ENCODE data around the gene NABP1. TPM values are rescaled to one million over a fixed set of nuclear protein-coding genes. Genes with fewer than 3 reads are reported as not detected.

NABP1 gene
- total RNA-seq, 1 donor from 2014 or later = 18.5 TPM

- Mint-ChIP-seq H3K27me3 (ENCODE audit: low read depth) (no peaks in the 10 kb centered on the region), H3K36me3 (ENCODE audit: low read depth) (no peaks in the 10 kb centered on the region), H3K27ac (ENCODE audit: unreplicated experiment) (no peak overlapping the region), H3K4me1 (ENCODE audit: low read depth) (no peaks in the 10 kb centered on the region), H3K9me3 (ENCODE audit: low read depth) (peaks cover 3% of the 10 kb centered on the region), H3K4me3 (ENCODE audit: unreplicated experiment) (no peak overlapping the region)
- no peak for TF ChIP-seq CTCF (IDR thresholded peaks at IDR 0.05)
- DNase-seq (ENCODE audit: low spot score) = no peak
Measured at GRCh38 chr2:191660575-191660974, 17.4 kb upstream of the NABP1 start.

DNA sequence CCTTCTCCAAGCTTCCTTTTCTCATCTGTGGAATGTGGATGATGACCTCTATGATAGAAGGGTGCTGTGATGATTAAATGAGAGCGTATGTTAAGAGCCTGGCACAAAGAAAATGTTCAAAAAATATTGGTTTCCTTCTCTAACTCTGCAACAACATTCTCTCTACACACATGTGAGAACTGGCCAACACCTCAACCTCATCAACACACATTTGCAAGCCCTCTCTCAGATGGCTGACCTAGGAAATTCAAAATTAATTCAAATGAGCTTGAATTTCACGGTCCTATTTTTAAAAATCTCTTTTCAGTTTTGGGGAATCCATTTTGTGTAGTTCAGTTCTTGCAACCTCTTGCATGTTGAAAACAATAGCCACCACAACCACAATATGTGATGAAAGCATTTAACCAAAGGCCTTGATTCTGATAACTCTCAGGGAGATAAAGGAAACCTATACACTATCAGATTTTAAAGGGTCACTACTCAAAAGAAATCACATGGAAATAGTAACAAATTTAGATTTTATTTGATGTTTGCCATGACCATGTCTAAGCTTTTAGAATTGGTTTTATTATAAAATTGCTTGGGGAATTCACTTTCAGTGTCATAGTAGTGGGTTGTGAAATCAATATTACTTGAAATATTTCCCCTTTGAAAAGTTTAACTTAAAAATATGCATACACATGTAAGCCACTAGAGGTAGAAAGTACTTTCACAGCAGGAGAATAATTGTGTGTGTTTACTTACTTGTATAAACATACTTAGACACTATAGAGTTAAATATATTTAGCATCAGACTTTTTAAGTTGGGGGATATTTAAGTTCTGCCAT lies 16.6 kb upstream of the NABP1 start:
- H3K9me3 Mint-ChIP-seq (ENCODE audit: low read depth) = peaks cover 3% of the 10 kb centered on the region
- no peaks in the 10 kb centered on the region for H3K27me3 Mint-ChIP-seq (ENCODE audit: low read depth)
- H3K4me1 Mint-ChIP-seq (ENCODE audit: low read depth) = peaks cover 5% of the 10 kb centered on the region
- DNase-seq (ENCODE audit: low spot score) = no peak
- H3K4me3 Mint-ChIP-seq (ENCODE audit: unreplicated experiment) = no peak overlapping the region
- H3K36me3 Mint-ChIP-seq (ENCODE audit: low read depth) = no peaks in the 10 kb centered on the region
- H3K27ac Mint-ChIP-seq (ENCODE audit: unreplicated experiment) = no peak overlapping the region
- no peak for TF ChIP-seq CTCF (IDR thresholded peaks at IDR 0.05)

DNA sequence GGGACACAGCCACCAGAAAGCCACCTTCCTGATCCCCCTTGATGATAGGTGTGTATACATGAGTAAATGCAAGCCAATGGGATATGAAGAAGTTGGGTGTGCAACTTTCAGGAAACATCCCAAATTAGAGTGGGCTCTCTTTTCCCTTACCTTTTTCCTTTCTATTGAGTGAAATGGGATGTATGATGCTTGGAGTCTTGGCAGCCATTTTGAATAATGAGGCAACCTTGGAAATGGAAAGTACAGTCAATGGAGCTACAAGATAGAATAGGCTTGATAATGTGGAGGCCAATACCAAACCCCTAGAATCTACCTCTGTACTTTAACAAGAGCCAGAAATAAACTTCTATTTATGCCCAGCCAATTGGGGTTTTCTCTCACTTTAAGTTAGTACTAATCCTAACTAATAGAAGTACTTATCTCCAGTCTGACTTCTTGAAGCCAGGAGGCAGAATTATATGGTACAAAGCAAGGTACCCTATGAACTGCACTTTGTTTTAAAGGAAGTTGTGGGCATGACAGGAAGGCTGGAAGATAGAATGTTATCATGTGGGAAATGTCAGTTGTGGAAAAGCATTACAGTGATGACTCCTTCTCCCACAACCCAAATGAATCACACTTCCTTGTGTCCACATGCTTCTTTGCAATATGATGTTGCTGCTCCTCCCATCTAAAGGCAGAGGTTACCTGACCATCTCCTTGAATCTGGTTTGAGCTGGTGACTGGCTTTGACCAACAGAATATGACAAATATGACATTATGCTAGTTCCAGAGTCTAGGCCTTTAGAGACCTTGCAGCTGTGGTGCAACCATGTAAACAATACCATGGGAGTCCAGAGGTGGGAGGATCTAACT lies 12.9 kb upstream of the NABP1 start:
- no peaks in the 10 kb centered on the region for H3K27me3 Mint-ChIP-seq (ENCODE audit: low read depth)
- no peak overlapping the region for H3K4me3 Mint-ChIP-seq (ENCODE audit: unreplicated experiment)
- no peak for DNase-seq (ENCODE audit: low spot score)

DNA sequence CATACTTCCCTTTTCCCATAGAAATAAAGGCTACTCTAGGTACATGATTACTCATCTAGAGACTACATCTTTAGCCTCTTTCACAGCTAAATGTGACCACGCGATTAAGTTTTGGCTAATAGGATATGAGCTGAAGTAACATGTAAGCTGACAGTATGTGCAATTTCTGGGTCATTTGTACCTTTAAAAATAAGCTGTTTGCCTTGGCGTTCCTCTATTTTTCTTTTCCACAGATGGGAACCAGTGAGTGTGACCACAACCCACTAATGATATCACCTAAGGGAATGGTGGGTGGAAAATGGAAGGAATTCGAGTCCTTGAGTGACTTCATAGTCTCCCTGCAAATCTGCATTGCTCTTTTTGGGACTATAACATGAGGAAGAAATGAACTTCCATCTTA lies 11.7 kb upstream of the NABP1 start:
- H3K27ac Mint-ChIP-seq (ENCODE audit: unreplicated experiment) = no peak overlapping the region

More for the DNA sequence above, 12.9 kb upstream of the NABP1 start:
- peaks cover 12% of the 10 kb centered on the region for H3K4me1 Mint-ChIP-seq (ENCODE audit: low read depth)
- H3K36me3 Mint-ChIP-seq (ENCODE audit: low read depth) = no peaks in the 10 kb centered on the region
- H3K27ac Mint-ChIP-seq (ENCODE audit: unreplicated experiment) = no peak overlapping the region
- no peak for TF ChIP-seq CTCF (IDR thresholded peaks at IDR 0.05)
- no peaks in the 10 kb centered on the region for H3K9me3 Mint-ChIP-seq (ENCODE audit: low read depth)

More for the DNA sequence above, 11.7 kb upstream of the NABP1 start:
- DNase-seq (ENCODE audit: low spot score) = no peak
- H3K9me3 Mint-ChIP-seq (ENCODE audit: low read depth) = no peaks in the 10 kb centered on the region
- H3K4me3 Mint-ChIP-seq (ENCODE audit: unreplicated experiment) = no peak overlapping the region
- peaks cover 12% of the 10 kb centered on the region for H3K4me1 Mint-ChIP-seq (ENCODE audit: low read depth)
- H3K27me3 Mint-ChIP-seq (ENCODE audit: low read depth) = no peaks in the 10 kb centered on the region
- H3K36me3 Mint-ChIP-seq (ENCODE audit: low read depth) = no peaks in the 10 kb centered on the region
- TF ChIP-seq CTCF (IDR thresholded peaks at IDR 0.05) = no peak
